GM23338 (cell line): Measurements from ENCODE around the gene RANGAP1. TPM values are rescaled to one million over a fixed set of nuclear protein-coding genes. Genes with fewer than 3 reads are reported as not detected.

ENCODE experiments used
- ATAC-seq: fragments of 200-7000 bp; cut with Tn5 transposase; 3 replicates; pipeline ENCODE4 v1.9.1; 2020
- DNase-seq: peaks from one replicate; pipeline ENCODE4 v3.0.0-alpha.2; 2015; ENCODE audit warnings: low spot score
- H2AFZ ChIP-seq: fragments of 200-600 bp; sonication (generic); 2 replicates; pipeline ENCODE4 v1.8.0; 2016; ENCODE audit warnings: antibody characterized with exemption, mild to moderate bottlenecking, moderate library complexity
- H3F3A ChIP-seq: fragments of 200-600 bp; sonication (generic); replicated peaks from 2 replicates; pipeline ENCODE4 v1.8.0; 2017; ENCODE audit warnings: antibody characterized with exemption, mixed run types, low read depth
- H3K27ac ChIP-seq: fragments of 200-600 bp; sonication (generic); 2 replicates; pipeline ENCODE4 v1.6.1; 2016; ENCODE audit warnings: low read depth
- H3K27me3 ChIP-seq: fragments of 200-600 bp; sonication (generic); 2 replicates; pipeline ENCODE4 v1.8.0; 2016; ENCODE audit warnings: mild to moderate bottlenecking, mixed run types, moderate library complexity; ENCODE audit not compliant: insufficient read depth
- H3K36me3 ChIP-seq: fragments of 200-600 bp; sonication (generic); 2 replicates; pipeline ENCODE4 v1.8.0; 2016; ENCODE audit warnings: mild to moderate bottlenecking; ENCODE audit not compliant: insufficient read depth
- H3K4me1 ChIP-seq: fragments of 200-600 bp; sonication (generic); 2 replicates; pipeline ENCODE4 v1.8.0; 2016; ENCODE audit warnings: mild to moderate bottlenecking, moderate library complexity; ENCODE audit not compliant: insufficient read depth
- H3K4me2 ChIP-seq: fragments of 200-600 bp; sonication (generic); 2 replicates; pipeline ENCODE4 v1.7.1; 2017; ENCODE audit warnings: mixed run types
- H3K4me3 ChIP-seq: fragments of 200-600 bp; sonication (generic); 2 replicates; pipeline ENCODE4 v1.6.1; 2016; ENCODE audit warnings: mixed run types
- H3K79me2 ChIP-seq: fragments of 200-600 bp; sonication (generic); replicated peaks from 2 replicates; pipeline ENCODE4 v1.8.0; 2017; ENCODE audit warnings: mild to moderate bottlenecking; ENCODE audit not compliant: insufficient read depth
- H3K9me2 ChIP-seq: fragments of 200-600 bp; sonication (generic); 2 replicates; pipeline ENCODE4 v1.8.0; 2017; ENCODE audit not compliant: insufficient read depth
- H4K20me1 ChIP-seq: fragments of 200-600 bp; sonication (generic); replicated peaks from 2 replicates; pipeline ENCODE4 v1.8.0; 2017; ENCODE audit warnings: mild to moderate bottlenecking; ENCODE audit not compliant: insufficient read depth
- H3K27ac Mint-ChIP-seq: 2 replicates; pipeline ENCODE4 v1.8.0; 2020; ENCODE audit warnings: inconsistent platforms, mild to moderate bottlenecking, moderate library complexity, mixed read lengths
- H3K27me3 Mint-ChIP-seq: 3 replicates; pipeline ENCODE4 v1.8.0; 2022; ENCODE audit warnings: low read depth, mild to moderate bottlenecking, moderate library complexity, mixed read lengths, inconsistent platforms; ENCODE audit not compliant: insufficient read depth, poor library complexity
- H3K36me3 Mint-ChIP-seq: 3 replicates; pipeline ENCODE4 v1.8.0; 2021; ENCODE audit warnings: low read depth, mild to moderate bottlenecking, inconsistent platforms, moderate library complexity, mixed read lengths
- H3K4me1 Mint-ChIP-seq: 3 replicates; pipeline ENCODE4 v1.8.0; 2020; ENCODE audit warnings: mild to moderate bottlenecking, inconsistent platforms, mixed read lengths
- H3K4me3 Mint-ChIP-seq: 3 replicates; pipeline ENCODE4 v1.8.0; 2021; ENCODE audit warnings: moderate library complexity, mild to moderate bottlenecking, inconsistent platforms, mixed read lengths
- H3K9me3 Mint-ChIP-seq: 3 replicates; pipeline ENCODE4 v1.8.0; 2020; ENCODE audit warnings: moderate library complexity, mild to moderate bottlenecking, inconsistent platforms, mixed read lengths
- CTCF ChIP-seq, 2 experiments: fragments of 200-600 bp in 1 of 2; sonication (generic) in 1 of 2; conservative IDR thresholded peaks; 2 replicates each; pipeline versions ENCODE4 v1.5.1 to v1.6.1; 2016 to 2017; ENCODE audit warnings: antibody characterized with exemption in 2 of 2, low read depth in 2 of 2, mild to moderate bottlenecking in 2 of 2, moderate library complexity in 1 of 2
- EZH2 ChIP-seq: fragments of 200-600 bp; sonication (generic); IDR thresholded peaks from one replicate; pipeline ENCODE4 v1.8.0; 2017; ENCODE audit warnings: antibody characterized with exemption, mild to moderate bottlenecking, low read depth; ENCODE audit not compliant: unreplicated experiment
- EZH2phosphoT487 ChIP-seq: fragments of 200-600 bp; sonication (generic); IDR thresholded peaks from one replicate; pipeline ENCODE4 v1.8.1; 2018; ENCODE audit warnings: antibody characterized with exemption; ENCODE audit not compliant: unreplicated experiment
- JUNB ChIP-seq: IDR thresholded peaks from one replicate; pipeline ENCODE4 v1.6.1; 2016; ENCODE audit warnings: antibody characterized with exemption; ENCODE audit not compliant: unreplicated experiment
- NANOG ChIP-seq: IDR thresholded peaks from 2 replicates; pipeline ENCODE4 v1.6.1; 2016; ENCODE audit warnings: antibody characterized with exemption, borderline replicate concordance
- POLR2AphosphoS5 ChIP-seq: IDR thresholded peaks from 2 replicates; pipeline ENCODE4 v1.6.1; 2016; ENCODE audit warnings: antibody characterized with exemption, low read depth
- STAT1 ChIP-seq: IDR thresholded peaks from one replicate; pipeline ENCODE4 v1.6.1; 2016; ENCODE audit warnings: antibody characterized with exemption; ENCODE audit not compliant: unreplicated experiment
- ZNF114 ChIP-seq: fragments of 250-450 bp; sonication (Bioruptor Pico); IDR thresholded peaks from 2 replicates; pipeline ENCODE4 v1.5.0; 2020; ENCODE audit warnings: mild to moderate bottlenecking, moderate library complexity
- polyA plus RNA-seq: library from polyadenylated mRNA; unstranded; fragments of >200 nt; fragmentation: Nextera tagmentation; extraction: Ambion mirVana; gene quantifications from 2 replicates; pipeline ENCODE4 v1.2.1, GENCODE V29; 2016
- total RNA-seq: library from RNA; depleted of rRNA; stranded (reverse); fragments of >200 nt; shearing (Covaris generic); gene quantifications from 2 replicates; pipeline ENCODE4 v1.2.3, GENCODE V29; 2014
- TF ChIP-seq, protein P1 (sequence below): IDR thresholded peaks from one replicate; pipeline ENCODE4 v1.6.1; 2018; ENCODE audit warnings: antibody characterized with exemption; ENCODE audit not compliant: unreplicated experiment

RANGAP1 gene
- total and polyA plus RNA-seq, 2 experiments from 2014 or later: 54.7 to 141 TPM

- TF ChIP-seq ZNF114: no peak
- no peak for TF ChIP-seq EZH2phosphoT487
- TF ChIP-seq NANOG: no peak
- no peak for TF ChIP-seq CTCF (conservative IDR thresholded peaks at IDR 0.05; ENCODE audit: low read depth in 2 of 2)
- TF ChIP-seq EZH2: no peak
- no peak for TF ChIP-seq STAT1
These were observed 47.2 kb downstream of the RANGAP1 start (continued) for GRCh38 chr22:41238570-41239442.

GRCh38 chr22:41237707-41238569 is 48.0 kb downstream of the RANGAP1 start:
- Mint-ChIP-seq H3K27ac (no peak overlapping the region), H3K4me3 (no peak overlapping the region; the same call in 2 of the 3 replicates), H3K9me3 (no peaks in the 10 kb centered on the region), H3K27me3 (peaks cover 22% of the 10 kb centered on the region), H3K4me1 (peaks cover 13% of the 10 kb centered on the region), H3K36me3 (peaks cover 6% of the 10 kb centered on the region; the same call in 1 of the 3 replicates)
- Histone ChIP-seq H3K4me3 (peak overlapping the region; percentile 53), H4K20me1 (no peaks in the 10 kb centered on the region), H3K4me2 (peak overlapping the region; percentile 77), H3F3A (peaks cover 20% of the 10 kb centered on the region), H3K9me2 (no peaks in the 10 kb centered on the region), H2AFZ (peak overlapping the region; percentile 95), H3K27me3 (no peaks in the 10 kb centered on the region), H3K36me3 (no peaks in the 10 kb centered on the region), H3K79me2 (no peaks in the 10 kb centered on the region), H3K4me1 (peaks cover 8% of the 10 kb centered on the region), H3K27ac (no peak overlapping the region)
- TF ChIP-seq, protein P1, sequence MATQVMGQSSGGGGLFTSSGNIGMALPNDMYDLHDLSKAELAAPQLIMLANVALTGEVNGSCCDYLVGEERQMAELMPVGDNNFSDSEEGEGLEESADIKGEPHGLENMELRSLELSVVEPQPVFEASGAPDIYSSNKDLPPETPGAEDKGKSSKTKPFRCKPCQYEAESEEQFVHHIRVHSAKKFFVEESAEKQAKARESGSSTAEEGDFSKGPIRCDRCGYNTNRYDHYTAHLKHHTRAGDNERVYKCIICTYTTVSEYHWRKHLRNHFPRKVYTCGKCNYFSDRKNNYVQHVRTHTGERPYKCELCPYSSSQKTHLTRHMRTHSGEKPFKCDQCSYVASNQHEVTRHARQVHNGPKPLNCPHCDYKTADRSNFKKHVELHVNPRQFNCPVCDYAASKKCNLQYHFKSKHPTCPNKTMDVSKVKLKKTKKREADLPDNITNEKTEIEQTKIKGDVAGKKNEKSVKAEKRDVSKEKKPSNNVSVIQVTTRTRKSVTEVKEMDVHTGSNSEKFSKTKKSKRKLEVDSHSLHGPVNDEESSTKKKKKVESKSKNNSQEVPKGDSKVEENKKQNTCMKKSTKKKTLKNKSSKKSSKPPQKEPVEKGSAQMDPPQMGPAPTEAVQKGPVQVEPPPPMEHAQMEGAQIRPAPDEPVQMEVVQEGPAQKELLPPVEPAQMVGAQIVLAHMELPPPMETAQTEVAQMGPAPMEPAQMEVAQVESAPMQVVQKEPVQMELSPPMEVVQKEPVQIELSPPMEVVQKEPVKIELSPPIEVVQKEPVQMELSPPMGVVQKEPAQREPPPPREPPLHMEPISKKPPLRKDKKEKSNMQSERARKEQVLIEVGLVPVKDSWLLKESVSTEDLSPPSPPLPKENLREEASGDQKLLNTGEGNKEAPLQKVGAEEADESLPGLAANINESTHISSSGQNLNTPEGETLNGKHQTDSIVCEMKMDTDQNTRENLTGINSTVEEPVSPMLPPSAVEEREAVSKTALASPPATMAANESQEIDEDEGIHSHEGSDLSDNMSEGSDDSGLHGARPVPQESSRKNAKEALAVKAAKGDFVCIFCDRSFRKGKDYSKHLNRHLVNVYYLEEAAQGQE: no peak
- no peak for TF ChIP-seq JUNB
- TF ChIP-seq POLR2AphosphoS5: peak; percentile 51
- TF ChIP-seq CTCF (conservative IDR thresholded peaks at IDR 0.05; ENCODE audit: low read depth in 2 of 2): peak; percentile 52 to 90; a peak in 3 of 4 replicates
- ATAC-seq (peak; percentile 57), DNase-seq (peak; percentile 77)
